ENCODE results near the gene IFNA8. TPM values are rescaled to one million over a fixed set of nuclear protein-coding genes. Genes with fewer than 3 reads are reported as not detected.
A peak's percentile ranks its signal among the peaks of the same experiment; 100 is the strongest.
"Not testable (repeated sequence)": the region's sequence is repeated elsewhere in the genome, so short reads cannot be mapped to it uniquely, and the experiment has no call there.

IFNA8 gene
- total RNA-seq, 1 experiment from 2014 or later, result not detected

DNA sequence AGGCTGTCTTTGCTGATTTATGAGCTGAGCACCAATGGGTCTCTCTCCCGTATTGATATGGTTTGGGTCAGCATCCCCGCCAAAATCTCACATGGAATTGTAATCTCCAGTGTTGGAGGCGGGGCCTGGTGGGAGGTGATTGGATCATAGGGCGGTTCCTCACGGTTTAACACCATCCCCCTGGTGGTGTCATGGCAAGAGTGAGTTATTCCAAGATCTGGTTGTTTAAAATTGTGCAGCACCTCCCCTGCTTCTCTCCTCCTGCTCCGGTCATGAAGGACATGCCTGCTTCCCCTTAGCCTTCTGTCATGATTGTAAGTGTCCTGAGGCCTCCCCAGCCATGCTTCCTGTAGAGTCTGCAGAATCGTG is 26.1 kb downstream of the IFNA8 start:
- not testable (repeated sequence) for DNase-seq; H3K27me3 ChIP-seq (ENCODE audit: low read length); H3K36me3 ChIP-seq (ENCODE audit: insufficient read depth, low read length); H3K79me2 ChIP-seq (ENCODE audit: low read length); H3K4me1 ChIP-seq (ENCODE audit: low read length); H4K20me1 ChIP-seq (ENCODE audit: insufficient read depth, low read depth, low read length); H3K4me3 ChIP-seq (ENCODE audit: low read length); H3K9ac ChIP-seq (ENCODE audit: low read length); H2AFZ ChIP-seq (ENCODE audit: low read length); H3K9me3 ChIP-seq (ENCODE audit: low read length); H3K9me2 ChIP-seq (replicated peaks; ENCODE audit: insufficient read depth, low read length); H3K27ac ChIP-seq (ENCODE audit: low read length); H3K4me2 ChIP-seq (ENCODE audit: low read depth, low read length, poor library complexity, severe bottlenecking)

GRCh38 chr9:21440139-21440538 is 31.2 kb downstream of the IFNA8 start, which contains the start of gene IFNA1:
TSS of gene IFNA1 (plus strand) at chr9:21440439. CDS start at chr9:21440508, 69 bp downstream.
- H3K36me3 ChIP-seq (ENCODE audit: insufficient read depth, low read length), result no peaks in the 10 kb centered on the region
- no peak within 1 kb of the TSS for H2AFZ ChIP-seq (ENCODE audit: low read length)
- H3K9me3 ChIP-seq (ENCODE audit: low read length), result no peaks in the 10 kb centered on the region
- no peak within 1 kb of the TSS for H3K4me2 ChIP-seq (ENCODE audit: low read depth, low read length, poor library complexity, severe bottlenecking)
- no peaks in the 10 kb centered on the region for H4K20me1 ChIP-seq (ENCODE audit: insufficient read depth, low read depth, low read length)
- H3K4me3 ChIP-seq (ENCODE audit: low read length), result no peak within 1 kb of the TSS
- no peaks in the 10 kb centered on the region for H3K4me1 ChIP-seq (ENCODE audit: low read length)
- H3K27me3 ChIP-seq (ENCODE audit: low read length), result no peaks in the 10 kb centered on the region
- no peak for DNase-seq
- H3K9me2 ChIP-seq (replicated peaks; ENCODE audit: insufficient read depth, low read length), result no peaks in the 10 kb centered on the region
- H3K27ac ChIP-seq (ENCODE audit: low read length), result no peak within 1 kb of the TSS
- no peaks in the 10 kb centered on the region for H3K79me2 ChIP-seq (ENCODE audit: low read length)
- no peak within 1 kb of the TSS for H3K9ac ChIP-seq (ENCODE audit: low read length)

DNA sequence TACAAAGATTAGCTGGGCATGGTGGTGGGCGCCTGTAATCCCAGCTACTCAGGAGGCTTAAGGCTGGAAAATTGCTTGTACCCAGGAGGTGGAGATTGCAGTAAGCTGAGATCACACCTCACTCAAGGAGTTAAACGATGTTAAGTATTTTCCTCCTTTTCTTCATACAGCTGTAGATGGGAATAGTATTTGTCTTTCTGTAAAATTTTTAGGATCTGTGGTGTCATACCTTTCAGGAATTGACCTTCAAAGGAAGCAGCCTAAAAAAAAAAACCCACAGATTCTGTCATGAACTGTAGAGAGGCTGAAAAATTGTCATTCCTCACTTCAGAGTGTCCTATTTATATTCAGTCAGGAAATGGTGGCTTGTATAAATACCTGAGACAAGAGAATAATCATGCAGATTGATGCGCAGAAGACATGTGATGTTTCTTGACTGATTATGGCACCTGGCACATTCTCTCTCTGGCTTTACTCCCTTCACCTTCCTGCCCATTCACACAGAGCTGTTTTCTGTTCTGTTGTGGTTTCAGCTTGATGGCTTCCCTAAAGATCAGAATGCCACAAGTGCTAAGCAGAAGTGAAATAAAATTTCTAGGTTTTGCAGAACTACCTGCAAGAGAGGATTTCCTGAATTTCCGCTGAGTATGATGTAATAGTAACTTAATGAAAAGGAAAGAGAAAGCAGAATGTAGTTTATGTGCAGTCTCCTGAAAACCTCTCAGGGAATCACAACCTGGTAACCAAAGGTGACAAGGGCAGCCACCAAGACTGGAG is 35.1 kb downstream of the IFNA8 start:
- Histone ChIP-seq H3K9me2 (replicated peaks; ENCODE audit: insufficient read depth, low read length) (no peaks in the 10 kb centered on the region), H3K27ac (ENCODE audit: low read length) (no peak overlapping the region), H4K20me1 (ENCODE audit: insufficient read depth, low read depth, low read length) (no peaks in the 10 kb centered on the region), H3K9ac (ENCODE audit: low read length) (no peak overlapping the region), H2AFZ (ENCODE audit: low read length) (no peak overlapping the region), H3K79me2 (ENCODE audit: low read length) (no peaks in the 10 kb centered on the region), H3K27me3 (ENCODE audit: low read length) (no peaks in the 10 kb centered on the region), H3K4me3 (ENCODE audit: low read length) (no peak overlapping the region), H3K4me1 (ENCODE audit: low read length) (no peaks in the 10 kb centered on the region), H3K9me3 (ENCODE audit: low read length) (no peaks in the 10 kb centered on the region), H3K4me2 (ENCODE audit: low read depth, low read length, poor library complexity, severe bottlenecking) (no peak overlapping the region), H3K36me3 (ENCODE audit: insufficient read depth, low read length) (no peaks in the 10 kb centered on the region)
- peak; percentile 79 for DNase-seq

DNA sequence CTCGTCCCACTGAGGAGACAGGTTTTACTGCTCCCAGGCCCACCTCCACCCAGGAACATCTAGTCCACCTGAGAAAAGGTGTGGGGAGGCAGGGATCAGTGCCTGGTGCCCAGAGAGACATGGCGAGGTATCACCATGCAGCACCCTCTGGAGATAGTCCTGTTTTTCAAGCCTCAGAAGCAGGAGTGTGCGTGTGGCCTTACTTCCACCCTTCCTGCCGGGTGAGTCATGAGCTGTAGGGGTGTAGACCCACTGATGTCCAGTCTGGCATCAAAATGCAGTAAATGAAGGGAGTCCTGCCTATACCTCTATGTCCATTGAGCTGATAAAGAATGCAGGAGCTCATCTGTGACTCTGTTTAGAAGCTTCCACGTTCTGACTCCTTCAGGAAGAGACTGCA is 40.4 kb downstream of the IFNA8 start:
- H3K4me1 ChIP-seq (ENCODE audit: low read length); H3K27me3 ChIP-seq (ENCODE audit: low read length); H3K27ac ChIP-seq (ENCODE audit: low read length): not testable (repeated sequence)

GRCh38 chr9:21450733-21451394 is 41.9 kb downstream of the IFNA8 start:
- H3K4me3 ChIP-seq (ENCODE audit: low read length), result no peak overlapping the region
- no peak overlapping the region for H3K27ac ChIP-seq (ENCODE audit: low read length)
- no peaks in the 10 kb centered on the region for H3K9me3 ChIP-seq (ENCODE audit: low read length)
- H3K9ac ChIP-seq (ENCODE audit: low read length), result no peak overlapping the region
- H3K27me3 ChIP-seq (ENCODE audit: low read length), result no peaks in the 10 kb centered on the region
- no peak overlapping the region for H2AFZ ChIP-seq (ENCODE audit: low read length)
- H3K4me2 ChIP-seq (ENCODE audit: low read depth, low read length, poor library complexity, severe bottlenecking), result no peak overlapping the region
- H3K9me2 ChIP-seq (replicated peaks; ENCODE audit: insufficient read depth, low read length), result no peaks in the 10 kb centered on the region
- no peaks in the 10 kb centered on the region for H3K79me2 ChIP-seq (ENCODE audit: low read length)
- no peaks in the 10 kb centered on the region for H3K4me1 ChIP-seq (ENCODE audit: low read length)
- H4K20me1 ChIP-seq (ENCODE audit: insufficient read depth, low read depth, low read length), result no peaks in the 10 kb centered on the region
- no peaks in the 10 kb centered on the region for H3K36me3 ChIP-seq (ENCODE audit: insufficient read depth, low read length)
- no peak for DNase-seq

More for the DNA sequence above, 40.4 kb downstream of the IFNA8 start:
- not testable (repeated sequence) for DNase-seq; H3K36me3 ChIP-seq (ENCODE audit: insufficient read depth, low read length); H2AFZ ChIP-seq (ENCODE audit: low read length); H4K20me1 ChIP-seq (ENCODE audit: insufficient read depth, low read depth, low read length); H3K9me2 ChIP-seq (replicated peaks; ENCODE audit: insufficient read depth, low read length); H3K4me2 ChIP-seq (ENCODE audit: low read depth, low read length, poor library complexity, severe bottlenecking); H3K9ac ChIP-seq (ENCODE audit: low read length); H3K4me3 ChIP-seq (ENCODE audit: low read length); H3K9me3 ChIP-seq (ENCODE audit: low read length); H3K79me2 ChIP-seq (ENCODE audit: low read length)

DNA sequence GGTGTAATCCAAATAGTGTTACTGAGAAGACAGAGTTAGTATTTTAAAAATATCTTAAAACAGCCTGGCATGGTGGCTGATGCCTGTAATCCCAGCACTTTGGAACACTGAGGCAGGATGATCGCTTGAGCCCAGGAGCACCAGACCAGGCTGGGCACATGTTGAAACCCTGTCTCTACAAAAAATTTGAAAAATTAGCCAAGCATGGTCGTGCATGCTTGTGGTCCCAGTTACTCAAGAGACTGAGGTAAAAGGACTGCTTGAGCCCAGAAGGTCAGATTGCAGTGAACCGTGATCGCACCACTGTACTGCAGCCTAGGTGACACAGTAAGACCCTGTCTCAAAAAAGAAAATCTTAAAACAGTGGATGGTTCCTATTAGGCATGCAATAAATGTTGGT is 43.8 kb downstream of the IFNA8 start:
- no peaks in the 10 kb centered on the region for H3K27me3 ChIP-seq (ENCODE audit: low read length)
- no peak overlapping the region for H3K27ac ChIP-seq (ENCODE audit: low read length)
- no peak overlapping the region for H3K9ac ChIP-seq (ENCODE audit: low read length)
- no peaks in the 10 kb centered on the region for H3K4me1 ChIP-seq (ENCODE audit: low read length)
- no peaks in the 10 kb centered on the region for H3K9me2 ChIP-seq (replicated peaks; ENCODE audit: insufficient read depth, low read length)
- H3K4me2 ChIP-seq (ENCODE audit: low read depth, low read length, poor library complexity, severe bottlenecking), result no peak overlapping the region
- H2AFZ ChIP-seq (ENCODE audit: low read length), result no peak overlapping the region
- no peak for DNase-seq
- H4K20me1 ChIP-seq (ENCODE audit: insufficient read depth, low read depth, low read length), result no peaks in the 10 kb centered on the region
- no peaks in the 10 kb centered on the region for H3K9me3 ChIP-seq (ENCODE audit: low read length)
- no peaks in the 10 kb centered on the region for H3K79me2 ChIP-seq (ENCODE audit: low read length)
- no peaks in the 10 kb centered on the region for H3K36me3 ChIP-seq (ENCODE audit: insufficient read depth, low read length)
- no peak overlapping the region for H3K4me3 ChIP-seq (ENCODE audit: low read length)

DNA sequence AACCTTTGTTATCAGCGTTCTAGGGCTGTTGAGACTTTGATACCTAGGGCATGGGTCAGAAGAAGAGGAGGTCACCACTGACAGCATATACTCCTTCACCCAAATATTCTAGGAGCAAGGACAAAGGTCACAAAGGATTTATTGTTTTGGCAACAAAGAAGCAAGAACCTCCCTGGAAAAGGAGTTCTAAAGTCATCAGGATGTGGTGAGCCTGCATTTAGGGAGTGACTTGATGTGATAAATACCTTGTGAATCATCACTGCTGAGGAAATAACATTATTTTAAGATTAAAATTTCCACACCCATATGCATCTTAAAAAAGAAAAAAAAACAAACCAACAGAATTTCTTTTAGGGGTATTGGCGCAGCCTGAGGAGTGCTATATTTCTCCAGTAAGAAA is 45.2 kb downstream of the IFNA8 start:
- Histone ChIP-seq H3K4me1 (ENCODE audit: low read length) (no peaks in the 10 kb centered on the region), H3K9me3 (ENCODE audit: low read length) (no peaks in the 10 kb centered on the region), H3K27me3 (ENCODE audit: low read length) (no peaks in the 10 kb centered on the region), H3K9ac (ENCODE audit: low read length) (no peak overlapping the region), H3K4me3 (ENCODE audit: low read length) (no peak overlapping the region), H3K4me2 (ENCODE audit: low read depth, low read length, poor library complexity, severe bottlenecking) (no peak overlapping the region), H3K27ac (ENCODE audit: low read length) (no peak overlapping the region), H3K79me2 (ENCODE audit: low read length) (no peaks in the 10 kb centered on the region), H3K36me3 (ENCODE audit: insufficient read depth, low read length) (no peaks in the 10 kb centered on the region), H3K9me2 (replicated peaks; ENCODE audit: insufficient read depth, low read length) (no peaks in the 10 kb centered on the region), H4K20me1 (ENCODE audit: insufficient read depth, low read depth, low read length) (no peaks in the 10 kb centered on the region), H2AFZ (ENCODE audit: low read length) (no peak overlapping the region)
- no peak for DNase-seq

DNA sequence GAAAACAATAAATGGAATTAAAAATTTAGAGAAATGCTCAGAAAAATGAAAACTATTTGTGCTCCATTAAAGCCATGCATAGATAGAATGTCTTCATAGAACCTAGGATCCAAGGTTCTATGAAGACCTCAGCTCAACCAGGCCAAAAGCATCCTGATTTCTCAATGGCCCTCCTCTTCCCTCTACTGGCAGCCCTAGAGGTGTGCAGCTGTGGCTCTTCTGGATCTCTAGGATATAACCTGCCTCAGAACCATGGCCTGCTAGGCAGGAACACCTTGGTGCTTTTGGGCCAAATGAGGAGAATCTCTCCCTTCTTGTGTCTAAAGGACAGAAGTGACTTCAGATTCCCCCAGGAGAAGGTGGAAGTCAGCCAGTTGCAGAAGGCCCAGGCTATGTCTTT is 46.4 kb downstream of the IFNA8 start:
- H3K9me2 ChIP-seq (replicated peaks; ENCODE audit: insufficient read depth, low read length), result no peaks in the 10 kb centered on the region
- H3K27ac ChIP-seq (ENCODE audit: low read length), result no peak overlapping the region
- no peak overlapping the region for H3K4me2 ChIP-seq (ENCODE audit: low read depth, low read length, poor library complexity, severe bottlenecking)
- no peak overlapping the region for H3K9ac ChIP-seq (ENCODE audit: low read length)
- H3K4me3 ChIP-seq (ENCODE audit: low read length), result no peak overlapping the region
- H3K27me3 ChIP-seq (ENCODE audit: low read length), result no peaks in the 10 kb centered on the region
- H3K79me2 ChIP-seq (ENCODE audit: low read length), result no peaks in the 10 kb centered on the region
- peak; percentile 76 for DNase-seq
- no peaks in the 10 kb centered on the region for H4K20me1 ChIP-seq (ENCODE audit: insufficient read depth, low read depth, low read length)
- H3K36me3 ChIP-seq (ENCODE audit: insufficient read depth, low read length), result no peaks in the 10 kb centered on the region
- no peak overlapping the region for H2AFZ ChIP-seq (ENCODE audit: low read length)
- H3K9me3 ChIP-seq (ENCODE audit: low read length), result no peaks in the 10 kb centered on the region
- H3K4me1 ChIP-seq (ENCODE audit: low read length), result no peaks in the 10 kb centered on the region

Data from Karpas-422 (cell line).